GM21723 (cell line): ENCODE data around the gene CDADC1.

Experiments used
- ATAC-seq: cut with Tn5 transposase; IDR thresholded peaks from one replicate; pipeline ENCODE4 v1.9.1; 2021; ENCODE audit warnings: mild to moderate bottlenecking, moderate library complexity; ENCODE audit not compliant: unreplicated experiment

The CDADC1 gene

GRCh38 chr13:49235856-49236431 is 11.8 kb upstream of the CDADC1 start:
- no peak for ATAC-seq

- ATAC-seq, result no peak
These were observed 9.1 kb upstream of the CDADC1 start for GRCh38 chr13:49238621-49239020.

DNA sequence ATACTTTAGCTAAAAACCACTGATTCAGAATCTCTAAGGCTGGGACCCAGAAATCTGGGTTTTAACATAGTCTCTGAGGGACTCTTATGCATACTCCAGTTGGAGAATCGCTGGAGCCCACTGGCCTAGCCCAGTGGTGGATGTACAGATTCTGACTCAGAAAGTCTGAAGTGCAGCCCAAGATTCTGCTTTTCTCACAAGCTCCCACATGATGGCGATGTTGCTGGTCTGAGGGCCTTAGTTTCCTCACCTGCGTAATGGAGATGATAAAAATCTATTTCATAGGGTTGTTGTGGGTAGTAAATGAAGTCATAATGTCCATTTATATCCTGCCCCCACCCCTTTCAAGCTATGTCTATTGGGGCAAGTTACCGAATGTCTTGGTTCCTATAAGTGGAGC is 7.7 kb upstream of the CDADC1 start:
- ATAC-seq, result no peak

GRCh38 chr13:49241296-49241695 is 6.4 kb upstream of the CDADC1 start:
- no peak for ATAC-seq

DNA sequence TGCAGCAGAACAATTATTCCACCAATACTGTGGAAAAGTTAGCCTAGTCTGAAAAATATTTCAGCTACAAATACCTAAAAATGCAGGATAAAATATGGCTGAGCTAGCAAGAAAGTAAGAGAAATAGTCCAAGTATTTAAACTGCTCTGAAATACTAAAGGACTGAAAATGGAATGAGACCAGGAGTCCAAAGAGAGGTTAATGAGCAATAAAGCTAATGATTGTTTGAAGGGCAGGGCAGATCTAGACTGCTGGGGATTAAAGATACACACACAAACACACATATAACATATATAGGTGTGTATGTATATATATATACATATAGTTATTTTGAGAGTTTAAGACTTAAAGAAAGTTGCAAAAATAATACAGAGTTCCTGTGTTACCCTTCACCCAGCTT is 2.6 kb upstream of the CDADC1 start:
- ATAC-seq, result no peak

- peak; percentile 32 for ATAC-seq
These were observed 679 bp upstream of the CDADC1 start for GRCh38 chr13:49246850-49247642.

DNA sequence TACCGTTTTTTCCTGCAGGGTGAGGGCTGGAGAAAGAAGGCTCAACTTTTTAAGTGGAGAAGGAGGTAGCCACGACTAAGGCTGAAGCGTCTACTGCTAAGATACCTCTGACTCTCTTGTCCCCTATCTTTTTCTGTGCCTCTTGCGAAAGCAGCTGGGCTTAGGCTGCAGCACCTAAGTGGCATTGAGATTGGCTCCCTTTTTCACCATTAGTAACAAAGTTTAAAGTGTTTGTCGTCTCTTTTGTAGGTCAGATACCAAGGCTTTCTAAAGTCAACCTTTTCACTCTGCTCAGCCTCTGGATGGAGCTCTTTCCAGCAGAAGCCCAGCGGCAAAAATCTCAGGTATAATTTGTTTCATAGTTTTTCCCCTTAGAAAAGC is 887 bp downstream of the CDADC1 start:
- peak; percentile 26 for ATAC-seq

GRCh38 chr13:49251326-49251725 is 3.6 kb downstream of the CDADC1 start:
- ATAC-seq, result no peak

DNA sequence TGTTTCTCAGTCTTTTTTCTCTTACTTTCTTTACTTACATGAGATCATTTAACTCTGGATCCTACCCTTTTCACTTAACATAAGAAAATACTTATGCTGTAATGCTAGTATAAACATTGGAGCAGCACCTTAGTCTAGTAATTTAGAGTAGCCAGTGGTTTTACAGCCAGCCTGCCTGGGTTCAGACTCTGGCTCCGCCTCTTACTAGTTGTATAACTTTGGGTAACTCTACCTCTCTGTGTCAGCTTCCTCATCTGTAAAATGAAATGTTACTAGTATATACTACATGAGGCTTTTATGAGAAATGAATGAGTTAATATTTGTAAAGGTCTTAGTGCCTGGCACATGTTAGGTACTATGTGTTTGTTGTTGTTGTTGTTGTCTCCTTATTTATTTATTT is 5.6 kb downstream of the CDADC1 start:
- no peak for ATAC-seq

- no peak for ATAC-seq
These were observed 6.3 kb downstream of the CDADC1 start for GRCh38 chr13:49254007-49254406.

DNA sequence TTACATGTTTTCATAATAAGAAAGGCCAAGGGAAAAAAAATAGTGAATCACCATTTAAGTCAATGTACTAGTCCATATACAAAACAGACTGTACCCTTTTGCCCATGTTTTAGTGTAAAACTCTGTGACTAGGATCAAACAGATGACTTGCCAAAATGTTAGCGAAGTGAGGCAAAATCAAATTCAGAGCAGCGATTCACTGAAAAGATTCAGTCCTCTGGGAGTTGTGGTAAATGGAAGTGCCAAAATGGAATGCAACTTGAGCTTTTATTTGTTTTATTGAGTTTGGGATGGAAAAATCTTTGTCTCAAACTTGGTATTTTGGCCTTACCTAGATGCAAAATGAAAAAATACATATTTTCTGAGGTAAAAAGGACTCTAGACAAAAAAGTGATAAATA is 9.1 kb downstream of the CDADC1 start:
- ATAC-seq, result no peak

DNA sequence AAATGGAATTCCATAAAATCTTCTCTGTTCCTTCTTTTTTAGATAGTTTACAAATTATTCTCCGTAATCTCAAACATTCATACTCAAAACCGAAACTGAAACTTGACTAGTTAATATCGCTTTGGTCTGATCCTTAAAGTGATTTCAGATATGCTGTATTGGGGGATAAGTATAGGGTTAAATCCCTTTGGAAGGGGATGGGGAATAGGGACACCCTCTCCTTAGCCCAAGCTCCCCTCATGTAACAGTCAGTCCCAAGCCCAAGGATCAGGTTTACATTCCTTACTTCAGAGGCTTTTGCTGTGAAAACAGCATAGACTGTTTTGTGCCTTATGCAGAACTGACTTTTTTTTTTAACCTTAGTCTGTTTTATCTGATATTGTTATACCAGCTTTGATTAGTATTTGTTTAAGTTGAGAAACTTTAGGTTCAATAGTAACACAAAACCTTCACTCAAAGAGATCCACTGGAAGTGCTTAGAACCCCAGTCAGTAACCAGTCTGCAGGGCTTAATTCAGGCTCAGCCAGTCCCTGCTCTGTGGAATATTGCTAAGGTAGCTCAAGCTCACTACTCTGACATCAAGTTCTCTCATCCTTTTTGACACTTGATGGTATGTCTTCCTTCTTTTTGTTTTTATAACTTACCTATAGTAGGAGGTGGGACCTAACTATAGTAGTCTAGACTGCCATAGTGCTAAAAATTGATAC is 10.5 kb downstream of the CDADC1 start:
- no peak for ATAC-seq

DNA sequence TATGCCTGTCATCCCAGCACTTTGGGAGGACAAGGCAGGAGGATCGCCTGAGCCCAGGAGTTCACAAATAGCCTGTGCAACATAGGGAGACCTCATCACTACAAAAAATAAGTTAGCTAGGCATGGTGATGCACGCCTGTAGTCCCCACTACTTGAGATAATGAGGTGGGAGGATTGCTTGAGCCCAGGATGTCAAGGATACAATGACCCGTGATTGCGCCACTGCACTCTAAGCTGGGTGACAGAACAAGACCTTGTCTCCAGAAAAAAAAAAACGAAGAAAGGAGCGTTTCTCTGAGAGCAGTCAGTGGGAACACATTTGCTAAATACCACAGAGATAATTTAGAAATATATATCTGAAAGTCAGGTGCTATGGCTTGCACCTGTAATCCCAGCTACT is 11.9 kb downstream of the CDADC1 start:
- no peak for ATAC-seq

DNA sequence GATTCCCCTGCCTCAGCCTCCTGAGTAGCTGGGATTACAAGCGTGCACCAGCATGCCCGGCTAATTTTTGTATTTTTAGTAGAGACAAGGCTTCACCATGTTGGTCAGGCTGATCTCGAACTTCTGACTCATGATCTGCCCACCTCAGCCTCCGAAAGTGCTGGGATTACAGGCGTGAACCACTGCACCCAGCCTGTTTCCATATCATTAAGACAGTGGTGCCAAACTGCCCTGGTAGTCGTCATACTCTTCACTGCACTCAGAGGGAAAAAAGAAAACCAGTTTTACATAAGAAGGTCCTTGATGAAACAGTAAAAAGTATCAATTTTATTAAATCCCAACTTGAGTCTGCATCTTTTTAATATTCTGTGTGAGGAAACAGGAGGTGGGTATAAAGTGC is 14.9 kb downstream of the CDADC1 start:
- ATAC-seq, result no peak

DNA sequence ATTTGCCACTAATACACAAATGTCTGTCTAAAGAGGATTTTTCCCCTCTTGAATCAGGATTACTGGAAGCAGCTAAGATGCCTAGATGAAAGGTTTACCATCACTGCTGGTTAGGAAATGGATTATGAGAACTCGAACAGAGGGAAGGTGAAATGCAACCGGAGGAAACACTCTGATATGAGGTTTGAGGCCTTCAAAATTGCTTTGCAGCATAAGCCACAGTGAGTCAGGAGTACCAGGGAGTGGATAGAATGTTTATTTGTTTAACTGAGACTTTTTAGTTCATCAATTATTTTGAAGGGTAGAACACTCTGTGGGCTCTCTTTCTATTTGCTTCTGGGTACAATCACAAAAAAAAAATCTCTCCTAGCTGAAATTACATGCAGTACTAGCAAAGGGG is 18.1 kb downstream of the CDADC1 start:
- no peak for ATAC-seq

DNA sequence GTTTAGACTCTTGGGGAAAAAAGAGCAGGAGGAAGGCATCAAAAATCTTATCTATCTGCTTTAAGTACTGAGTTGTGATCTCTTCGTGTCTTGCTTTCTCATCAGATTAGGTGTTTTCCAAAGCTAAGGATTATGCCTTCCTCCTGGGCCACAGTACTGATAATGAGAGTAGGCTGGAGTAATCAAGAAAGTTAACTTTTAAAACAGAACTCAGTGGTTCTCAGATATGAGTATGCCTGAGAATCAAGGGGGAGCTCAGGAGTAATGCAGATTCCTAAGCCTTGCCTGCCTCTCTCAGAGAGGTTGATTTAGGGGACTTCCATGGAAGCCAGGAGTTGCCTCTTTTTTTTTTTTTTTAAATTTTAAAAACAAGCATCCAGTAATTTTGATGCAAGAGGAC is 23.5 kb downstream of the CDADC1 start:
- no peak for ATAC-seq

DNA sequence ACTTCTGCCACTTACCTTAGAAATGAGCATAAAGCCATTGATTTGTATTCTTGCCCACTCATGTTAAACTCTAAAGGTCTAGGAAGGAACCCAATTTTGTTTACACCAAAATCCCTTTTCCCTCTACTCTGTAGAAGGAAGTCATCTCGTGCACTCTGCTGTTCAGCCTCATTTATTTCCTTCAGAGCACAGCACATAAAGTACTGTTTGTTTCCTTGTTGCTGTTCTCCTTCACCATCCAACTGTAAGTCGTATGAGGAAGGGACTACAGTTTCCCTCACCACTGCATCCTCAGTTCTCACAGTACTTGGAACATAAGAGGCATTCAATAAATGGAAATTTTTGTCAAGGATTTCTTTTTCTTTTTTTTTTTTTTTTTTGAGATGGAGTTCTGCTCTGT is 24.6 kb downstream of the CDADC1 start:
- ATAC-seq, result no peak

DNA sequence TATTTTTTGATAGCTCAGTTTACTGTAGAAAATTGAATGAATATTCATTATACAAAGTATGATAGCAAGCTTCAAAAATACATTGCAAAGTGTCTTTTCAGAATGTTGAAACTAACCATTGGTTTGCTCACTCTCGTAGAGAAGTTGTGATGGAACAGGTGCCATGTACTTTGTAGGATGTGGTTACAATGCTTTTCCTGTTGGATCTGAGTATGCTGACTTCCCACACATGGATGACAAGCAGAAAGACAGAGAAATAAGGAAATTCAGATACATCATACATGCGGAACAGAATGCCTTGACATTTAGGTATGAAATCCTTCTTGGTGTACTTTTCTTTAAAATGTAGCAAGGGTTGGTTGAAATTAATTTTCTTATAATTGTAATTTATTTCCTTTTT is 30.5 kb downstream of the CDADC1 start:
- ATAC-seq, result no peak

DNA sequence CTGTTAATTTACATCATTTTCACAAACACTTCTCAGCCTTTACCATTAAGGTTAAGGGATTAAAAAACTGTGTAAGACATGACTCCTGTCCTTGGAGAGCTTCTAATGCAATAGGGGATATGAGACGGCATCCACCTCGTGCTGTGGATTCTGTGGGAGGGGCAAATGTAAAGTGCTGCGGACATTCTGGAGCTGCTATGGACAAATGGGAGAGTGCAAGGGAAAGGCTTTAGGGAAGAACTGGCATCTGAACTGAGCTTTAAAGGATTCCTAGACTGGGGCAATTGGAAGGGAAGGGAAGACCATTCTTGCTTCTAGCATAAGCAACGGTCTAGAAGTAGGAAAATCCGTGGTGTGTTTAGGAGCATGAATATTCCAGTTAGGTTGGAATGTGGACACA is 31.4 kb downstream of the CDADC1 start:
- no peak for ATAC-seq

DNA sequence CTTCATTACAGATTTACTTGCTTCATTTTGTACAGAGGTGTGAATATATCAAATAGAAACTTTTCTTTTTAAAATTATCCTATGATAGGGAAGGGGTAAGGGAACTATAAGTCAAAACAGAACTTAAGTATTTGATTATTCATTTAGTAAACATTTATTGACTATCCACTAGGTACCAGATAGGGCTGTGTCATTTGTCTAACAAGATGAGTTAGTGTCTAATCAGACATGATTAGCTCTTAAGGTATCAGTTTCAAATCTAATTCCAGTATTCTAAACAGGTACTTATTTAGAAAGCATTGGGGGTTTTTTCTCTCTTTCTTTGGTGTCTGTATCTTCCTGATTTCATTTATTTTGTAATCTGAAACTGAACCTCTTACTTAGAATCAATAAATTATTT is 32.2 kb downstream of the CDADC1 start:
- ATAC-seq, result no peak

GRCh38 chr13:49287995-49288394 is 40.3 kb downstream of the CDADC1 start:
- no peak for ATAC-seq

DNA sequence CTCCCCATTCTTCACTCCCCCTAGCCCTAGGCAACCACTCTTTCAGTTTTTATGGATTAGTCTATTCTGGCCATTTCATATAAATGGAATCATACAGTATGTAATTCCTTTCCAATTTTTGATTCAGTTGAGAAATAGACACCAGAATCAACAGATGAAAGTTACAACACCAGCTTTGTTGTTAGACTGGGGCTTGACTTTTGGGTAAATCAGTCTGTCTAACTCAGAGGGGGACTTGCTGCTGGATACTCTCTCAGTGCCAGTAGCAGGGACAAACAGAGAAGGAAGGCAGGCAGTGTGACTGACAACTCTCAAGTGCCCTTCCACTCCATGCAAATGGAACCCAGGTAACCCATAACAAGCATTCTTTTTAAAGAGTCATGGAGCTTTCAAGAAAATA is 40.7 kb downstream of the CDADC1 start:
- no peak for ATAC-seq
